ENCODE results near the gene SLX4IP. TPM values are rescaled to one million over a fixed set of nuclear protein-coding genes. Genes with fewer than 3 reads are reported as not detected.

Gene SLX4IP
- total RNA-seq, 1 experiment from 2014 or later = 11.1 TPM

DNA sequence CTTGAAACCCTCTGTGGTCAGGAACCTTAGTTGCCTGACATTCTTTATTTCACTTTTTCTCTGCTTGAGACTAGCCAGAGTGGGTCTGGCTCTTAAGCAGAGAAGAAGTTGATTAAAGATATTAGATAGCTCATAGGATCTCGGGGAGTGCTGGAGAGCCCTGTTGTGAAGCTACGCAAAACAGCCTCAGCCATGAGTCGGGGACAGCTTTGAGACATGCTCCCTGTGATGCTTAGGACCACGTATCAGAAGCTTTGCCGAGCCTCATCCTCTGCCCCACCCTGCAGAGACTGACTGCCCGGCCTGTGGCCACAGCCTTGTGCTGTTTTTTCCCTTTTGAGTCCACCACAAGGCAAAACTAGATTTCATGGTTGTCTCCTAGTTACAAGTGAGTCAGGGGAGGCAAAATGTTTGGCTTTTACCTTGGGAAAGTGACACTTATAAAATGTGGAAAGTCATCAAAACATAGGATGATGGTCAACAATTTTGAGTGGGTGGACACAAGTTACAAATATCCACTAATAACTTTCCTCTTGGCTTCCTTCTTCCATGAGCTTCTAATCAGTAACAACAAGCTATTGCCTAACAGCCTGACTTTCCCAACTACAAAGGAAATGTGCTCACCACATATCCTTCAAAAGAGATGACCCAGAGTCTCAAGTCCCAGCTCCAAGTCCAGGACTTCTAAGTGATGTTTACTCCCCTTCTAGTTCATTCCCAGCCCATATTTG lies 130.3 kb downstream of the SLX4IP start:
- Histone ChIP-seq H3K79me2 (ENCODE audit: insufficient read depth, low read length) (no peaks in the 10 kb centered on the region), H3K9me3 (ENCODE audit: control insufficient read depth in 1 of 2, insufficient read depth in 1 of 2, low read depth in 1 of 2, low read length in 2 of 2) (no peaks in the 10 kb centered on the region), H3K36me3 (ENCODE audit: control insufficient read depth in 1 of 2, insufficient read depth in 2 of 2, low read length in 2 of 2) (no peaks in the 10 kb centered on the region), H3K9ac (ENCODE audit: low read length) (no peak overlapping the region), H3K27ac (ENCODE audit: low read depth, low read length) (no peak overlapping the region), H3K4me1 (ENCODE audit: control insufficient read depth in 1 of 2, insufficient read depth in 2 of 2, low read length in 2 of 2) (peaks cover 0 to 14% of the 10 kb centered on the region in 2 experiments; a peak in 3 of 4 replicates), H3K27me3 (ENCODE audit: insufficient read depth, low read length) (no peaks in the 10 kb centered on the region), H2AFZ (ENCODE audit: low read depth, low read length, poor library complexity, severe bottlenecking) (no peak overlapping the region), H4K20me1 (ENCODE audit: insufficient read depth) (no peaks in the 10 kb centered on the region), H3K9me2 (ENCODE audit: insufficient read depth) (0 out of 2 replicates have a peak, but pooled peaks cover 4% of the 10 kb centered on the region), H3K4me3 (replicated peaks in 1 of 2; ENCODE audit: low read depth in 1 of 2, low read length in 2 of 2) (no peak overlapping the region), H3K4me2 (ENCODE audit: low read length) (no peak overlapping the region)
- POLR2A ChIA-PET = no interaction called here
- intact Hi-C loops (cut with micrococcal nuclease) = no loop called here
- CTCF ChIA-PET = no interaction called here
- TF ChIP-seq, protein P1, sequence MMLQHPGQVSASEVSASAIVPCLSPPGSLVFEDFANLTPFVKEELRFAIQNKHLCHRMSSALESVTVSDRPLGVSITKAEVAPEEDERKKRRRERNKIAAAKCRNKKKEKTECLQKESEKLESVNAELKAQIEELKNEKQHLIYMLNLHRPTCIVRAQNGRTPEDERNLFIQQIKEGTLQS (IDR thresholded peaks at IDR 0.05) = no peak
- RAD21 ChIA-PET (ENCODE audit: low non-redundant PET in 1 of 2, low total read pairs in 2 of 2, uncharacterized antibody in 2 of 2, unreplicated experiment in 2 of 2) = no interaction called here
- ATAC-seq (no peak), DNase-seq (ENCODE audit: low read depth, low spot score) (no peak)
- BruUV-seq (replicated peaks) = no TSS peak

DNA sequence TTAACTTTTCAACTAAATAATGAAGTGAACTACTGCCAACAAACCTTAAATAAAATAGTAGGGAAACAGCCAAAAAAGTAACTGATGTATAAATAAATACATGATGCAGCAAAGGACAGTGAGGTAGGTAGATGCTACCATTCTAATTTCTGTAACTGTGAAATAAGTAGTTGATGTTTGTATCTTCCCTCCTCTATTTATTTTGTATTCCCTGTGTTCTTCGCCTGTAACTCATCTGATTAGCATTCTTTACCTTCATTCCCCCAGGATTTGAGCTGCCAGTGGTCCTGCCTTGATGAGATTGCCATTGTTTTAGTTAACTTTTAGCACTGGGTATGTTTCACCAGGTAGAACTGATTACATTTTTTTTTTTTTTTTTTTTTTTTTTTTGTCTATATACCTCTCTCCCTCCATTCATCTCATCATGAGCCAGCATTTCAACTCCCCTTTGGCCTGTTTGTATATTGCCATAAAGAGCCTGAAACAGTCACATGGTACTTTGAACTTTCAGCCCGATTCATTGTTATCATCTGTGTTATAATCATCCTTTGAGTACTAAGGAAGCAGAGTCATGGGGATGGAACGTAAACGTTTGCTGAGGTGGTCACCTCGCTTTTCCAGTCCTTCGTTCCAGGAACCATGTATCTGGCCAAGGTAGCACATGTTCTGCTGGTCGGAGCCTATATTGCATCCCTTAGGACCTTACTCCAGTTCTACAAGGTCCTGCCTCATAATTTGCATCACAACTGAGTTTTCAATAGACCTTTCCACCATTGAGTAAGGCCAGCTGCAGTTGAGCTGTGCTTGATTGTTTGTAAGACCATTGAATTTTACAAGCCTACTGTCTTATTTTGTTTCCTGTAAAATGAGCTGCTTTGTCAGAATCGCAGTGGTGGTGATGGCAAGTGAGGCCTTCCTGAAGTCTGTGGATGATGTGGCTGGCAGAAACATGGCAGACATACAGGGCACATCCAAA lies 131.1 kb downstream of the SLX4IP start:
- Histone ChIP-seq H3K4me3 (replicated peaks in 1 of 2; ENCODE audit: low read depth in 1 of 2, low read length in 2 of 2) (no peak overlapping the region), H3K4me2 (ENCODE audit: low read length) (no peak overlapping the region), H3K4me1 (ENCODE audit: control insufficient read depth in 1 of 2, insufficient read depth in 2 of 2, low read length in 2 of 2) (peaks cover 0 to 11% of the 10 kb centered on the region in 2 experiments; a peak in 2 of 4 replicates), H3K9me2 (ENCODE audit: insufficient read depth) (0 out of 2 replicates have a peak, but pooled peaks cover 4% of the 10 kb centered on the region), H3K9ac (ENCODE audit: low read length) (no peak overlapping the region), H4K20me1 (ENCODE audit: insufficient read depth) (no peaks in the 10 kb centered on the region), H3K27ac (ENCODE audit: low read depth, low read length) (no peak overlapping the region), H2AFZ (ENCODE audit: low read depth, low read length, poor library complexity, severe bottlenecking) (no peak overlapping the region), H3K27me3 (ENCODE audit: insufficient read depth, low read length) (no peaks in the 10 kb centered on the region), H3K79me2 (ENCODE audit: insufficient read depth, low read length) (no peaks in the 10 kb centered on the region), H3K36me3 (ENCODE audit: control insufficient read depth in 1 of 2, insufficient read depth in 2 of 2, low read length in 2 of 2) (no peaks in the 10 kb centered on the region), H3K9me3 (ENCODE audit: control insufficient read depth in 1 of 2, insufficient read depth in 1 of 2, low read depth in 1 of 2, low read length in 2 of 2) (no peaks in the 10 kb centered on the region)
- intact Hi-C loops (cut with micrococcal nuclease) = no loop called here
- DNase-seq (ENCODE audit: low read depth, low spot score) (no peak), ATAC-seq (no peak)
- BruUV-seq (replicated peaks) = no TSS peak
- CTCF ChIA-PET = no interaction called here
- RAD21 ChIA-PET (ENCODE audit: low non-redundant PET in 1 of 2, low total read pairs in 2 of 2, uncharacterized antibody in 2 of 2, unreplicated experiment in 2 of 2) = no interaction called here
- POLR2A ChIA-PET = no interaction called here
- TF ChIP-seq ZNF274 (IDR thresholded peaks at IDR 0.05; ENCODE audit: low read depth, low read length) = no peak
- TF ChIP-seq, protein P2, sequence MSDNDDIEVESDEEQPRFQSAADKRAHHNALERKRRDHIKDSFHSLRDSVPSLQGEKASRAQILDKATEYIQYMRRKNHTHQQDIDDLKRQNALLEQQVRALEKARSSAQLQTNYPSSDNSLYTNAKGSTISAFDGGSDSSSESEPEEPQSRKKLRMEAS (IDR thresholded peaks at IDR 0.05) = no peak
- TF ChIP-seq SP1 (IDR thresholded peaks at IDR 0.05; ENCODE audit: low read depth) = no peak
- TF ChIP-seq POLR2A (IDR thresholded peaks at IDR 0.05; ENCODE audit: borderline replicate concordance, extremely low read depth, insufficient read depth, insufficient read length) = no peak
- TF ChIP-seq, protein P3, sequence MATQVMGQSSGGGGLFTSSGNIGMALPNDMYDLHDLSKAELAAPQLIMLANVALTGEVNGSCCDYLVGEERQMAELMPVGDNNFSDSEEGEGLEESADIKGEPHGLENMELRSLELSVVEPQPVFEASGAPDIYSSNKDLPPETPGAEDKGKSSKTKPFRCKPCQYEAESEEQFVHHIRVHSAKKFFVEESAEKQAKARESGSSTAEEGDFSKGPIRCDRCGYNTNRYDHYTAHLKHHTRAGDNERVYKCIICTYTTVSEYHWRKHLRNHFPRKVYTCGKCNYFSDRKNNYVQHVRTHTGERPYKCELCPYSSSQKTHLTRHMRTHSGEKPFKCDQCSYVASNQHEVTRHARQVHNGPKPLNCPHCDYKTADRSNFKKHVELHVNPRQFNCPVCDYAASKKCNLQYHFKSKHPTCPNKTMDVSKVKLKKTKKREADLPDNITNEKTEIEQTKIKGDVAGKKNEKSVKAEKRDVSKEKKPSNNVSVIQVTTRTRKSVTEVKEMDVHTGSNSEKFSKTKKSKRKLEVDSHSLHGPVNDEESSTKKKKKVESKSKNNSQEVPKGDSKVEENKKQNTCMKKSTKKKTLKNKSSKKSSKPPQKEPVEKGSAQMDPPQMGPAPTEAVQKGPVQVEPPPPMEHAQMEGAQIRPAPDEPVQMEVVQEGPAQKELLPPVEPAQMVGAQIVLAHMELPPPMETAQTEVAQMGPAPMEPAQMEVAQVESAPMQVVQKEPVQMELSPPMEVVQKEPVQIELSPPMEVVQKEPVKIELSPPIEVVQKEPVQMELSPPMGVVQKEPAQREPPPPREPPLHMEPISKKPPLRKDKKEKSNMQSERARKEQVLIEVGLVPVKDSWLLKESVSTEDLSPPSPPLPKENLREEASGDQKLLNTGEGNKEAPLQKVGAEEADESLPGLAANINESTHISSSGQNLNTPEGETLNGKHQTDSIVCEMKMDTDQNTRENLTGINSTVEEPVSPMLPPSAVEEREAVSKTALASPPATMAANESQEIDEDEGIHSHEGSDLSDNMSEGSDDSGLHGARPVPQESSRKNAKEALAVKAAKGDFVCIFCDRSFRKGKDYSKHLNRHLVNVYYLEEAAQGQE (IDR thresholded peaks at IDR 0.05; ENCODE audit: low read depth) = no peak
- no peak for TF ChIP-seq CBX3 (IDR thresholded peaks at IDR 0.05; ENCODE audit: low read depth)
- TF ChIP-seq RAD21 (IDR thresholded peaks at IDR 0.05; ENCODE audit: low read depth) = no peak
- TF ChIP-seq SRF (IDR thresholded peaks at IDR 0.05; ENCODE audit: low read depth) = no peak
- no peak for TF ChIP-seq TCF7L2 (IDR thresholded peaks at IDR 0.05; ENCODE audit: borderline replicate concordance, extremely low read depth, insufficient read depth, insufficient read length)
- no peak for TF ChIP-seq YY1 (IDR thresholded peaks at IDR 0.05; ENCODE audit: extremely low read depth, insufficient replicate concordance, low read depth, low read length)
- TF ChIP-seq EZH2 (IDR thresholded peaks at IDR 0.05) = no peak
- no peak for TF ChIP-seq EZH2phosphoT487 (IDR thresholded peaks at IDR 0.05; ENCODE audit: borderline replicate concordance)
- no peak for TF ChIP-seq EGR1 (IDR thresholded peaks at IDR 0.05; ENCODE audit: low read depth)
- no peak for TF ChIP-seq POLR2AphosphoS5 (IDR thresholded peaks at IDR 0.05; ENCODE audit: low read depth, low read length)

All from HCT116 (cell line).